Dedifferentiated amniotic fluid mesenchymal stem cell (primary cell): ENCODE results near the gene MYO1B.

Experiments used
- DNase-seq: peaks from one replicate; pipeline ENCODE4 v3.0.0-alpha.2; 2016; ENCODE audit errors: extremely low spot score

The MYO1B gene

GRCh38 chr2:191245046-191245868 lies at the start of gene MYO1B:
TSS of gene MYO1B (plus strand) at chr2:191245404. CDS start at chr2:191276896, 31,492 bp downstream.
- DNase-seq: no peak

- no peak for DNase-seq
Measured at GRCh38 chr2:191197096-191197495, 48.1 kb upstream of the MYO1B start.

GRCh38 chr2:191198271-191198670 lies 46.9 kb upstream of the MYO1B start:
- DNase-seq: no peak

- DNase-seq: no peak
Measured at GRCh38 chr2:191199929-191200512, 45.2 kb upstream of the MYO1B start.

DNA sequence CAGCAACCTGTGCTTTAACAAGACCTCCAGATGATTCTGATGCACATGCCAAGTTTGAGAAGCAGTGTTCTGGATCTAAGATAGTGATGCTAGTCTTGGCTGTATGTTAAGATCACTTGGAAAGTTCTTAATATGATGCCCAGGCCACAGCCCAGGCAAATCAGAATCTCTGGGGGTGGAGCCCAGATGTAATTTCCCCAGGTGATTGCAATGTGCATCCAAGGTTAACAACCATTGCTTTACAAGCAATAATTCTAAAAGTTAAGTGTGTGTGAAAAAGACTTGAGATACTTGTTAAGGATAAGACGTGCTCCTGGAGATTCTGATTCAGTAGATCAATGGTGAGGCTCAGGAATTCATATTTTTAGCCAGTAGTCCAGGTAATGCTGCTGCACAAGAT lies 44.3 kb upstream of the MYO1B start:
- DNase-seq: no peak

DNA sequence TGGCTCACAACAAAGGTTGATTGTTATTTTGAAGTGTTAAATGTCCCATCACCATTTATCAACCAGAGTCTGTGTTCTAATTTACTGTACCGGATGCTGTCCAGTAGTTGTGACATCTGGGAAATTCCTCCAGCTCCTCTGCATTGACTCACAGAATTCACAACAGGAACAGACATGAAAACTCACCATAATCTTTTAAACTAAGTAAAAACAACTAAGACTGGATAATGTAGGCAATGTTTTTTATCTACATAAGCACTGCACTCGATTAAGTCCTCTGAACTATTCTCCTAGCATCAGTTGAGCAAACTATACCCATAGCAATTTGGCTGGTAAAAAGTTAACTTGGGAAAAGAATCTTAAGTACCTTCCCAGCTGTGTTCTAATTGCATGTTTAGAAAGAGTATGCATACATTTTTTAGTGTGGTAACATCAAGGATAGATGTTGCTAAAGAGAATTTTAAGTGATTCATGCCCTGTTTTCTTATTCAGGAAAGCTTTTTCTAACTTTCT lies 42.9 kb upstream of the MYO1B start:
- DNase-seq: peak; percentile 38

- peak; percentile 26 for DNase-seq
Measured at GRCh38 chr2:191202881-191203397, 42.3 kb upstream of the MYO1B start.

DNA sequence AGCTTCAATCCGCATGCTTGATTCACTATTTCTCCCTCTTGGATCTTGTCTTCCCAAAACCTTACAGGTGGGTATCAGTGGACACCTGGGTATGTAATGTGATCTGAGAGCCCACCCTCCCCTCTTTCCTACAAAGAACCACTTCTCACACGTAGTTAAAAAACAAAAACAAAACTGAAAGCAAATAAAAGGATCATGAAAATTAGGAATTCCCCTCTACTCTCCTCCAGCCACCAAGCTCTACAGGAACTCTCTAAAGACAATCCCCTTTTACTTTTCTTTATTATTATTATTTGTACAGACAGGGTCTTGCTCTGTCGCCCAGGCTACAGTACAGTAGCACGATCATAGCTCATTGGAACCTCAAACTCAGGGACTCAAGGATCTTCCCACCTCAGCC lies 40.8 kb upstream of the MYO1B start:
- DNase-seq: no peak

- no peak for DNase-seq
Measured at GRCh38 chr2:191206613-191207471, 38.4 kb upstream of the MYO1B start.

- DNase-seq: peak; percentile 77
Measured at GRCh38 chr2:191209340-191209739, 35.9 kb upstream of the MYO1B start.

- DNase-seq: no peak
Measured at GRCh38 chr2:191212119-191212518, 33.1 kb upstream of the MYO1B start.

DNA sequence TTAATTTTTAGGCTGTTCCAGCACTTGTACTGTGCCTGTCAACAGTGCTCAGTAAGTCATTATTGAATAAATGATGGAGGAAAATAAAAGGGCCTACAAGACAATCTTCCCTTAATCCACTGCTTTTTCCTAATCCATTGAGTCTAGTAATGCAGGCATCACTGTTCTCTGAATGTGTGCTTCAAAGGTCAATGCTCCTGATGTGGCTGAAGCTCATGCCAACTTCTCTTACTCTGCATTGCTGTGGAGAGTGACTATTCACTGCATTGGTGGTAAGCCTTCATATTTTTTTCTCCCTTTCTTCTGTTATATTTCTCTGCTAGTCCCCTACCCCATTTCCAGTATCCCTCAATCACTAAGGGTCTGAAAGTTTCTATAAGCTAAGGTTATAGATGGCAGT lies 31.9 kb upstream of the MYO1B start:
- no peak for DNase-seq

DNA sequence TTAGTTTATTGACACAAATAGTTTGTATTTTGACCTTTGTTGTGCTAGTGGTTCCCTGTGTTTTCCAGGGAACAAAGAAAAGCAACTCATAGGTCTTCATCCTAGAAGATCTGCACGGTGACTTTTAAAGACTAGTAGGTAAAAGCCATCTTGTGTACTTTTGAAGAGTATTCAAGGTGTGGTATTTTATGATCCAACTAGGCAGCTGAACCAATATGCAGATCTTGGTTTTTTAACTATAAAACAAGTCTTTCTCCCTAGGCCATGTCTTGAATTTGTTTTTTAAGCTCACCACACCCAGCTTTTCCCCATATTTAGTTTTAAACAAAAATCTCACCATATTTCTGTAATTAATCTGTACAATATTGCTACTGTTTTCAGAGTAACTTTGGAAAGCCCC lies 30.0 kb upstream of the MYO1B start:
- DNase-seq: no peak

- no peak for DNase-seq
Measured at GRCh38 chr2:191215666-191216065, 29.5 kb upstream of the MYO1B start.

GRCh38 chr2:191217580-191217979 lies 27.6 kb upstream of the MYO1B start:
- DNase-seq: no peak

GRCh38 chr2:191218292-191218898 lies 26.8 kb upstream of the MYO1B start:
- peak; percentile 30 for DNase-seq

GRCh38 chr2:191220671-191221070 lies 24.5 kb upstream of the MYO1B start:
- no peak for DNase-seq

GRCh38 chr2:191221666-191222065 lies 23.5 kb upstream of the MYO1B start:
- DNase-seq: no peak

- no peak for DNase-seq
Measured at GRCh38 chr2:191222507-191222906, 22.7 kb upstream of the MYO1B start.

- DNase-seq: no peak
Measured at GRCh38 chr2:191222952-191223351, 22.3 kb upstream of the MYO1B start.

DNA sequence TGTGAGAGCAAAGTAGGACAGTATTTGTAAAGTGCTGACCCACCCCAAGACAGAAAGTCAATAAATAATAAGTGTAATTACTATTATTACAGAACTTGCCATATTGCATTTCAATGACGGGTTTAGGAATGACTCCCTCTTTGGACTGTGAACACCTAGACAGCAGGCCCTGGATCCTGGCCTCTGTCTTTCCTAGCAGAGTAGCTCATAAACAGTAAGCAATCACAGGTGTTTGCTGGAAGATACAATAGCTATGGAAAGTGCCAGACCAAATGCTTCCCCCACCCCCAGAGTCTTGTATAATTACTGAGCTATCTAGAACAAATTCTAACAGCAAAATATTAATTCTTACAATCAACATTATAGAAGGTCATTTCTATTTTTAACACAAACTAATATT lies 20.1 kb upstream of the MYO1B start:
- no peak for DNase-seq

- DNase-seq: no peak
Measured at GRCh38 chr2:191225690-191226089, 19.5 kb upstream of the MYO1B start.
